ENCODE results near the gene LRCH2.
A peak's percentile ranks its signal among the peaks of the same experiment; 100 is the strongest.
"Not testable (repeated sequence)": the region's sequence is repeated elsewhere in the genome, so short reads cannot be mapped to it uniquely, and the experiment has no call there.

The LRCH2 gene

DNA sequence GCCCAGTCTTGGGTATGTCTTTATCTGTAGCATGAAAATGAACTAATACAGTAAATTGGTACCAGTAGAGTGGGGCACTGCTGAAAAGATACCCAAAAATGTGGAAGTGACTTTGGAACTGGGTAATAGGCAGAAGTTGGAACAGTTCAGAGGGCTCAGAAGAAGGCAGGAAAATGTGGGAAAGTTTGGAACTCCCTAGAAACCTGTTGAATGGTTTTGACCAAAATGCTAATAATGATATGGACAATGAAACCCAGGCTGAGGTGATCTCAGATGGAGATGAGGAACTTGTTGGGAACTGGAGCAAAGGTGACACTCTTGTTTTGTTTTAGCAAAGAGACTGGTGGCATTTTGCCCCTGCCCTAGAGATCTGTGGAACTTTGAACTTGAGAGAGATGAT lies 24.3 kb downstream of the LRCH2 start:
- DNase-seq: not testable (repeated sequence)

DNA sequence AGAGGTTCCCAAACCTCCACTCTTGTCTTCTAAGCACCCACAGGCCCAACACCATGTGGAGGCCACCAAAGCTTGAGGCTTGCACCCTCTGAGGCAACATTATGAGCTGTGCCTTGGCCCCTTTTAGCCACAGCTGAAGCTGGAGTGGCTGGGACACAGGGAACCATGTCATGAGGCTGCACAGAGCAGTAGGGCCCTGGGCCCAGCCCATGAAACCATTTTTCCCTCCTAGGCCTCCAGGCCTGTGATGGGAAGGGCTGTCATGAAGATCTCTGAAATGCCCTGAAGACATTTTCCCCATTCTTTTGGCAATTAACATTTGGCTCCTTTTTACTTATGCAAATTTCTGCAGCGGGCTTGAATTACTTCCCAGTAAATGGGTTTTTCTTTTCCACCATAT lies 29.9 kb downstream of the LRCH2 start:
- DNase-seq: no peak

DNA sequence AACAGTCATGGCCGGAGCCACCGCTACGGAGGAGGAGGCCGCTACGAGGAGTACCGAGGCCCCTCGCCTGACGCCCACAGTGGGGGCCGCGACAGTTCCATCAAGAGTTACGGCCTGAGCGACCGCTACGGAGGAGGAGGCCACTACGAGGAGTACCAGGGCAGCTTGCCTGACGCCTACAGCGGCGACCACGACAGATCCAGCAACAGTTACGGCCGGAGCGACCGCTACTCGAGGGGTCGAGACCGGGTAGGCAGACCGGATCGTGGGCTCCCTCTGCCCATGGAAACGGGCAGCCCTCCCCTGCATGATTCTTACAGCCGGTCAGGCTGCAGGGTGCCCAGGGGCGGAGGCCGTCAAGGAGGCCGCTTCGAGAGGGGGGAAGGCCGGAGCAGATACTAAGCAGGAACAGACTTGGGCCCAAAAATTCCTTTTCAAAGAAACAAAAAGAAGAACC lies 41.6 kb downstream of the LRCH2 start:
- DNase-seq: no peak

DNA sequence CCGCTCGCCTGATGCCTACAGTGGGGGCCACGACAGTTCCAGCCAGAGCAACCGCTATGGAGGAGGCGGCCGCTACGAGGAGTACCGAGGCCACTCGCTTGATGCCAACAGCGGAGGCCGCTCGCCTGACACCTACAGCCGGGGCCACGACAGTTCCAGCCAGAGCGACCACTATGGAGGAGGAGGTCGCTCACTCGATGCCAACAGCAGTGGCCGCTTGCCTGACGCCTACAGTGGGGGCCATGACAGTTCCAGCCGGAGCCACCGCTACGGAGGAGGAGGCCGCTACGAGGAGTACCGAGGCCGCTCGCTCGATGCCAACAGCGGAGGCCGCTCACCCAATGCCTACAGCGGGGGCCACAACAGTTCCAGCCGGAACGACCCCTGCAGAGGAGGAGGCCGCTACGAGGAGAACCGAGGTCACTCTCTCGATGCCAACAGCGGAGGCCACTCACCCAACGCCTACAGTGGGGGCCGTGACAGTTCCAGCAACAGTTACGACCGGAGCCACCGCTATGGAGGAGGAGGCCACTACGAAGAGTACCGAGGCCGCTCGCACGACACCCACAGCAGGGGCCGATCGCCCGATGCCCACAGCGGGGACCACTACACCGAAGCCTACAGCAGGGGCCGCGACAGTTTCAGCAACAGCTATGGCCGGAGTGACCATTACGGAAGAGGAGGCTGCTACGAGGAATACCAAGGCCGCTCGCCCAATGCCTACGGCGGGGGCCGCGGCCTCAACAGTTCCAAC lies 42.2 kb downstream of the LRCH2 start:
- DNase-seq: no peak

DNA sequence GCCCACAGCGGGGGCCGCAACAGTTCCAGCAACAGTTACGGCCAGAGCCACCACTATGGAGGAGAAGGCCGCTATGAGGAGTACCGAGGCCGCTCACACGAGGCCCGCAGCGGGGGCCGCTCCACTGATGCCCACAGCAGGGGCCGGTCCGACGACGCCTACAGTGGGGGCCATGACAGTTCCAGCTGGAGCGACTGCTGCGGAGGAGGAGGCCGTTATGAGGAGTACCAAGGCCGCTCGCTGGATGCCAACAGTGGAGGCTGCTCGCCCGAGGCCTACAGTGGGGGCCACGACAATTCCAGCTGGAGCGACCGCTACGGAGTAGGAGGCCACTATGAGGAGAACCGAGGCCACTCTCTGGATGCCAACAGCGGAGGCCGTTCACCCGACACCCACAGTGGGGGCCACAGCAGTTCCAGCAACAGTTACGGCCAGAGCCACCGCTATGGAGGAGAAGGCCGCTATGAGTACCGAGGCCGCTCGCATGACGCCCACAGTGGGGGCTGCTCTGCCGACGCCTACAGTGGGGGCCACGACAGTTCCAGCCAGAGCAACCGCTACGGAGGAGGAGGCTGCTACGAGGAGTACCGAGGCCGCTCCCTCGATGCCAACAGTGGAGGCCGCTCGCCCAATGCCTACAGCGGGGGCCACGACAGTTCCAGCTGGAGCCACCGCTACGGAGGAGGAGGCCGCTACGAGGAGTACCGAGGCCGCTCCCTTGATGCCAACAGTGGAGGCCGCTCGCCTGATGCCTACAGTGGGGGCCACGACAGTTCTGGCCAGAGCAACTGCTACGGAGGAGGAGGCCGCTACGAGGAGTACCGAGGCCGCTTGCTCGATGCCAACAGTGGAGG lies 43.0 kb downstream of the LRCH2 start:
- DNase-seq: no peak

DNA sequence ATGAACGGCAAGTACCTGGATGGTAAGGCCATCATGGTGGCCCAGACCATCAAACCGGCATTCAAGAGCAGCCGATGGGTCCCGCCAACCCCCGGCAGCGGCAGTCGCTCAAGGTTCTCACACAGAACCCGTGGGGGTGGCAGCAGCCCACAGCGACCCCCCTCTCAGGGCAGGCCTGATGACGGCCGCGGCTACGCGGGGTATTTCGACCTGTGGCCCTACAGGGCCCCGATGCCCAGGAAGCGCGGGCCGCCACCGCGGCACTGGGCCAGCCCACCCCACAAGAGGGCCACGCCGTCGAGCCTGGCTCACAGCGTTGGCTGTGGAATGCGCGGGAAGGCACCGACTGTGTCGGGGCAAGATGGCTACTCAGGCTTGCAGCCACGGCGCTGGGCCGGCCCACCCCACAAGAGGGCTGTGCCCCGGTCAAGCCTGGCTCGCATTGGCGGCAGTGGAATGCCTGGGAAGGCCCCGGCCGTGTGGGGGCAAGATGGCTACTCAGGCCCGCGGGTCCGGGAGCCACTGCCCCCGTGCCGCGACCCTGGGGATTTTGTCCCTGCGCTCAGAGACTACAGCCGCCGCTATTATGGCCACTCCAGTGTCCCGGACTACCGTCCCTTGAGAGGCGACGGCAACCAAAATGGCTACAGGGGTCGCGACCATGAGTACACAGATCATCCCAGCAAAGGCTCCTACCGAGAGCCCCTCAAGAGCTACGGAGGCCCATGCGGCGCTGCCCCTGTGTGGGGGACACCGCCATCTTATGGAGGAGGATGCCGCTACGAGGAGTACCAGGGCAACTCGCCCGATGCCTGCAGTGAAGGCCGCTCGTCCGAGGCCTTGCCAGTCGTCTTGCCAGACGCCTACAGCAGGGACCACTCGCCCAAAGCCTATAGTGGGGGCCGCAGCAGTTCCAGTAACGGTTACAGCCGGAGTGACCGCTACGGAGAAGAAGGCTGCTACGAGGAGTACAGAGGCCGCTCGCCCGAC lies 44.0 kb downstream of the LRCH2 start:
- DNase-seq: no peak

DNA sequence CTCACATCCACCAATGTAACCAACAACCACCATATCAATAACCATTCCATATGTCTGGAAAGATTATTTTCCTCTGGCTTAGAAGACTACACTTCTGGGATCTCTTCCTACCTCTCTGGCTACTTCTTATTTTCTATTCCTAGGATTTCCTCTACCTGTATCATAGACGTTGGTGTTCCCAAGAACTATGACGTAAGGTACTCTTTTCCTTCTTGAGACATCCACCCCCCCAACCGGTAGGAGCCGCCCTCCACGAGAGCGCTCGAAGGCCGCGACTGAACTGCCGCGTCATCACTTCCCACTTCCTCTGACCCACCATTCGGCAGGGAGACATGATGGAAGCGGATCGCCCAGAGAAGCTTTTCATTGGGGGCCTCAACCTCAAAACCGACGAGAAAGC lies 44.8 kb downstream of the LRCH2 start, which contains the start of gene RBMXL3:
RBMXL3 (plus strand) TSS at position 301 of the 400 bp plus-strand sequence; CDS start at position 333, 32 bp downstream.
- DNase-seq: no peak

DNA sequence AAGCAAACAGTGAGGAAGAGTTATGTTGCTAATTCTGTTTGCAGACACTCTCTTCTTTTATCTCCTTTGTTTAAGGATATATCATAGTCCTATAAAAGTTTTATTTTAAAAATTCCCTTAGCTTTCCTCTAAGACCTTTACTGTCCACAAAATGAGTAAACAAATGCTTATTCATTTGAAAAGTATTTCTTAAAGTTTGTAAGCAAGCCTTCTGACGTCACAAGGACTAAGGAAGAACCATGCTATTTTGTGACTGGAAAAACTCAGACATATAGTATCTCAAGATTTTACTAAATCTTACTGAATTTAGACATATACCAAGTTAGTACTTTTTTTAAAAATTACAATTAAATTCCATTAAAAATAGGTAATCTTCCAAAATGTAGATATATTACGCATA lies 49.9 kb downstream of the LRCH2 start:
- DNase-seq: no peak

DNA sequence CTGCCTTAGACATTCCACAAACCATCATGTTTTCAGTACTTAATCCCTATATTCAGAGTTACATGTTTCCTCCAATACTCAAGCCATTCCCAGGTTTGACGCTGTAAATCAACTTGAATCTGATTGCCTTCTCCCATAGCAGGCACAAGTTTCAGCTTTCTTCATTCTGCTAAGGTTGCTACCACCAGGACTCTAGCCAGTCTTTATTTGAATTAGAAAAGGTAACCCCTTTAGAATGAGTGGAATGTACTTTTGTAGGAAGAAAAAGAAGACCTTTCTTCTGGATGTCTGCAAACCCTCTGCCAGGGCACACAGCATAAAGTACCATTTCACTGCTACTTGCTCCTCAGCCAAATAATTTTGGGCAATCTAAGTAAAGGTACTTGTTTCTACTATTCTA lies 55.4 kb downstream of the LRCH2 start:
- DNase-seq: no peak

DNA sequence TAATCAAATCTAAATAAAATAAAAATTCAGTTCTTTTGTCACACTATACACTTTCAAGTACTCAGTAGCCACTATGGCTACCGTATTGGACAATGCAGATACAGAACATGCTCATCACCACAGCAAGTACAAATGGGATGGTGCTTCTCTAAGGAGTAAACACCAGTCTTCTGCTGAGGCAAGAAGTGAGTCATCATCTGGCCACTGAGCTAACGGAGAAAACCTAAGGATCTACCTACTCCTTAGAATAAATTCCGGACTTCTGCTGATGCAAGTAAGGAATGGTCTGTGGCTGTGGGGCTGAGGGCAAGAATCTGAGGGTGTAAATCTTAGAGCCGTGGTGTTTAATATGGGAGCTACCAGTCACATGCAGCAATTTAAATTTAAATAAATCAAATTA lies 56.0 kb downstream of the LRCH2 start:
- peak; percentile 52 for DNase-seq

DNA sequence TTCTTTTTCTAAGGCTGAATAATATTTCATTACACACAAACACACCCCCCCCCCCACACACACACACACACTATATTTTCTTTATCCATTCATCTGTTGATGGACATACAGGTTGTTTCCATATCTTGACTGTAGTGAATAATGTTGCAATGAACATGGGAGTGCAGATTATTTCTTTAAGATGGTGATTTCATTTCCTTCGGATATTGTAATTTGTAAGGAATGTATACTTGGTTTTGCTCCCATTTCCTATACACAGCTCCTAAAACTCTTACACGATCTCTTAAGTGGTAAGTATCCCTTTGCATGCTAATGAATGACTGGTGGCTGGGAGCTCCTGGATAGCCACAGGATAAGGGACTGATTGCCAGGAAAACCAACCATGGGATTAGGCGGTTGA lies 59.3 kb downstream of the LRCH2 start:
- no peak for DNase-seq

DNA sequence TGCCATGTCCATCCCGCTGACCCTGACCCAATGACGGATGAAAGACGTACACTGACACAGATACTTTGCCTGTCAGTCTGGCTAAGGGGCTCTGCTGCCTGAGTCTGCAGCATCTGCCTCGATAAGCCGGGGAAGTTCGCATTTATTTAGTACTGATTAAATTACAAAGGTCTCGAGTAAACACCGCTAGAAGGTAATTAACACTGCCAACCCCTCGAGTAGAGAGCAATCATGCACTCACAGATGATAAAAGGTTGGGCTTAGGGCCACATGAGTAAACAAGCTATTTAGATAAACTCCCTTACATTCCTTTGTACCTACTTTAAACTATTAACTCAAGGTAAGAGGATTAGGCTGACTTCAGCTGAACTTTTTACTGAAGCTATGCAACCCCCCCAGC lies 60.7 kb downstream of the LRCH2 start:
- no peak for DNase-seq

DNA sequence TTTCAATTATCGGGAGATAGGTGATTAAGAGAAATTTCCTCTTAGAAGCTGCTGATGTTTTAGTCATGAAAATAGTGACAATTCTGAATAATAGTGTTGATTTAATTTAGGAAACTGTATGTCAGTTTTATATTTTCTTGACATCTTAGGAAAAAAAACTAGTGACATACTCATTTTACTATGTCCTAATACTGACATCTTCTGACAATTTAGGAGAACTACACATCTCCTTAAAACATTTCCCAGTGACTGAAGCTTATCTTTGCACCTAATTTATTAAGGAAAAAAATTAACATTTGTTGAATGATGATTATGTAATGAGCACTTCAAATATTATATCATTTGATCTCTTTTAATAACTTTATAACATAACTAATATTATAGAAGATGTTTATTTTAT lies 86.7 kb downstream of the LRCH2 start:
- DNase-seq: no peak

DNA sequence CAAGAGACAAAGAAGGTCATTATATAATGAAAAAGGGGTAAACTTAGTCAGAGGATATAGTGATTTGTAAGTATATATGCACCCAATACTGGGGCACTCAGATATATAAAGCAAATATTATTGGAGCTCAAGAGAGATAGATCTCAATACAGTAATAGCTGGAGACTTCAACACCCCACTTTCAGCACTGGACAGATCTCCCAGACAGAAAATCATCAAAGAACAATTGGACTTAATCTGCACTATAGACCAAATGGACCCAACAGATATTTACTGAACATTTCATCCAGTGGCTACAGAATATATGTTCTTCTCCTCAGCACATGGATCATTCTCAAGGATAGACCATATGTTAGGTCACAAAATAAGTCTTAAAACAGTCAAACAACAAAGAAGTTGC lies 91.8 kb downstream of the LRCH2 start:
- DNase-seq: no peak

DNA sequence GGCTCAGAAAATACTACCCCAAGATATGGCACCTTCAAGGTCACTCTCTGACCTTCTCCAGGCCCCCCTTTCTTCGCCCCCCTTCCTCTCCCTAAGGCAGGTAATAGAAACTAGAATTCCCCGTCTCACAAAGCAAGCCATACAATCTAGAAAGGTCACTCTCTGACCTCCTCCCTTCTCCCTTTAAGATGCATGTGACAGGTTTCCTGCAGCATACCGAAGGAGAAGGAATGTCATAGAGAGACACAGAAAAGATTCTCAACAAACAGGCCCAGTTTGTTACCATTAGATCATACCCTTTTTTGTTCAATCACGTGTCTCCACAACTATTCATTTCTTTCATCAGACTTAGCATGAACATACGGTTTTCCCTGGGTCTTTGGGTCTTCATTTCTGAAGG lies 95.9 kb downstream of the LRCH2 start:
- DNase-seq: peak; percentile 47

DNA sequence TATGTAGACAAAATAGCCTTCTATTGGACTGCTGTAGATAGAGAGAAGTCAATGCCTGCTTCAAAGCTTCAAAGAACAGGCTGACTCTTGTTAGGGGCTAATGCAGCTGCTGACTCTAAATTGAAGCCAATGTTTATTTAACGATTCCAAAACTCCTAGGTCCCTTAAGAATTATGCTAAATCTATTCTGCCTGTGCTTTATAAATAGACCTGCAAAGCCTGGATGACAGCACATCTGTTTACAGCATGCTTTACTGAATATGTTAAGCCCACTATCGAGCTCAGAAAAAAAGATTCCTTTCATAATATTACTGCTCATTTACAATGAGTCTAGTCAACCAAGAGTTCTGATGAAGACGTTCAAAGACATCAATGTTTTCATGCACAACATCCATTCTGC lies 99.5 kb downstream of the LRCH2 start:
- DNase-seq: no peak

DNA sequence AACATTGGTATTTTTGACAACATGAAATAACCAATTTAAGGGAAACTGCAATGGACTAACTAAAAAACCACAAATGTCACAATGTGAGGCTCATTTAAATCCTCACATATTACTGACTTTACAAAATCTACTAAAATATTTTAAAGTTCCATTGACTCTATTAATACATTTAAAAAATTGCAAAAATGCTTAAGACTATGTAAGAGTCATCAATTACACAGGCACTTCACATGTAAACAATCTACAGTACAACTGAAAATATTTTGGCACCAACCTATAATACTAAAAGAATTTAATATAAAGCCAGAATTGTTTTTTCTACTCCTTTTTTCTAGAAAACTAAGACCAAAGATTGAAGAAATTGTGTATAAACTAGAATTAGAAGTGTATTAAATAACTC lies 121.5 kb downstream of the LRCH2 start:
- no peak for DNase-seq

DNA sequence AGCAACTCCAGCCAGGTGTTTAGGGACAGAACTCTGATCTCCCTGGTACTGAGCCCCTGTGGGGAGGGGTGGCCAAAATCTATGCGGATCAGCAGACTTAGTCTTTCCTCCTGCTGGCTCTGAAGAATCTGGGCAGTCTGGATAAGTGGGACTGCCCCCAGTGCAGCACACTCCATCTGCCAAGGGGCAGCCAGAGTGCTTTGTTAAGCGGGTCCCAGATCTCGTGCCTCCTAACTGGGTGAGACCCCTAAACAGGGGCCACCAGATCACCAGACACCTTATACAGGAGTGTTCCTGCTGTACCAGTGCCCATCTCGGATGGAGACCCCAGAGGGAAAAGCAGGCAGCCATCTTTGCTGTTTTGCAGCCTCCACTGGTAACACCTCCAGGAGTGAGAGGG lies 135.0 kb downstream of the LRCH2 start:
- DNase-seq: no peak

DNA sequence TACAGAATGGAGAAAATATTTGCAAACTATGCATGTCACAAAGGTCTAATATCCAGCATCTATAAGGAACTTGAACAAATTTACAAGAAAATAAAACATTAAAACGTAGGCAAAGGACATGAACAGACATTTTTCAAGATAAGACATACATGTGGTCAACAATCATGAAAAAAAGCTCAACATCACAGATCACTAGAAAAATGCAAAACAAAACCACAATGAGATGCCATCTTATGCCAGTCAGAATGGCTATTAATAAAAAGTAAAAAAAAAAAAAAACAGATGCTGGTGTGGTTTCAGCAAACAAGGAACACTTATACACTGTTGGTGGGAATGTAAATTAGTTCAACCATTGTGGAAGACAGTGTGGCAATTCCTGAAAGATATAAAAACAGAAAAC lies 140.7 kb downstream of the LRCH2 start:
- DNase-seq: no peak

DNA sequence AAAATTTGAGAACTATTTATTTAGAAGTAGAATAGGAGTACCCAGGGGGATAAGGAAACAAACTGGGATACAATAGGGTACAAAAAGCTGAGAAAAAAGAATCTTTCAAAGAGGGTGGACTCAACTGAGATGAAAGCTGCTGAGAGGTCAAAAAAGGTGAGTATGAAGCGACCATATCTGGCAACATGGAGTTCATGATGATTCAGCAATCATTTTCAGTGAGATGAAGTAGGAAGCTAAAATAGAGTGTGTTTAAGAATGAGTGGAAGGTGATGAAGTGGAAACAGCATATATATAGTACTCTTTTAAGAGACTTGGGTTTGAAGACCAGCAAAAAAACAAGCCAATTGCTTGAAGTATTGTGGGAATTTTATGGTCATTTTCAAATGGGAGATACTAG lies 144.5 kb downstream of the LRCH2 start:
- DNase-seq: no peak

DNA sequence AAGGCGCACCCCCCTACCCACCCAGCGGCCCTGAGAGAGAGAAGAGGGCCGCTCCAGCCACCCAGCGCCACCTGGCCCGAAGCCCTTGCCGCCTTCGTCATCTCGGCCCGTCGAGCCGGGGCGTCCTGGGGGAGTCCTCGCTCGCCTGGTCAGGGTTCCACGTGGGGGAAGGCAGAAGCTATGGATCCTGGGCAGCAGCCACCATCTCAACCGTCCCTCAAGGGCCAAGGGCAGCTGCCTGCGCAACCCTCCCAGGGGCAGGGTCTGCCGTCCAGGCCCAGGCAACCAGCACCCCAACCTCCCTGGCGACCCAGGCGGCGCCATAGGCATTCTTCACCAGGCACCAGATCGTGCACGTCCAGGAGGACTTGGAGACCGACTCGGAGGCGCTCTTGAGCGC lies 165.0 kb downstream of the LRCH2 start:
- no peak for DNase-seq

DNA sequence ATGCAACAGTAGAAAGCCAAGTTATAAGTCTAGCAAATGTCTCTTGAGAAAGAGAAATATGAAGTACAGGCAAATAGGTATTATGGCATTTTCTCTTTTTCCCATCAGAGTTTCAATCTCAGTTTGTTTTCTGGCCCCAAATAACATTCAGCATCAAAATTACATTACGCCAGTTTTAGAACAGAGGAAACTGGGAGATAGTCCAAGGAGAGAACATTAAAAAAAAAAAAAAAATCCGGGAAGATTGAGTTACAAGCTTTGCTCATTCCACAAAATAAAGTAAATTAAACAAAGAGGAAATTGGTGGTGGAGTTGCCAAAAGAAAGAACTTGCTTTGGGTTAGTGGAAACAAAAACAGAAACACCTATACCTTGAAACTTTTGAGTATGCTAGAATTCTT lies 166.1 kb downstream of the LRCH2 start:
- DNase-seq: no peak

DNA sequence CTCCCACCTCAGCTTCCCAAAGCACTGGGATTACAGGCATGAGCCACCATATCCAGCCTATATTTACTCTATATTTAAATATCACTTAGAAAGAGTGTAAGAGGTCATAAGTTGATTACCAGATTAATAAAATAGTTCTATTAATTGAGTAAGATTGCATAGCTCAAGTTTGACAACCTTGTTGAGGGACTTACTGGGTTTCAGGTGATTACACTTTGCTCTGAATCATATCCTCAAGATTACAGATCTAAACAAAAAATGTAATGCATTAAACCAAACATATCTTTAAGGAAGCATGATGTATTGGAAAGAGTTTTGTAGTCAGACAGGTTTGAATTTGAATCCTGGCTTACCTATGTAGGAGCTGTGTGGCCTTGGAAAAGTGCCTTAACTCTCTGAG lies 168.6 kb downstream of the LRCH2 start:
- no peak for DNase-seq
